Measurements from ENCODE around the gene NUDC.

GRCh38 chr1:26882696-26883463 lies 38.7 kb upstream of the NUDC start:
- TF ChIP-seq, protein P1, sequence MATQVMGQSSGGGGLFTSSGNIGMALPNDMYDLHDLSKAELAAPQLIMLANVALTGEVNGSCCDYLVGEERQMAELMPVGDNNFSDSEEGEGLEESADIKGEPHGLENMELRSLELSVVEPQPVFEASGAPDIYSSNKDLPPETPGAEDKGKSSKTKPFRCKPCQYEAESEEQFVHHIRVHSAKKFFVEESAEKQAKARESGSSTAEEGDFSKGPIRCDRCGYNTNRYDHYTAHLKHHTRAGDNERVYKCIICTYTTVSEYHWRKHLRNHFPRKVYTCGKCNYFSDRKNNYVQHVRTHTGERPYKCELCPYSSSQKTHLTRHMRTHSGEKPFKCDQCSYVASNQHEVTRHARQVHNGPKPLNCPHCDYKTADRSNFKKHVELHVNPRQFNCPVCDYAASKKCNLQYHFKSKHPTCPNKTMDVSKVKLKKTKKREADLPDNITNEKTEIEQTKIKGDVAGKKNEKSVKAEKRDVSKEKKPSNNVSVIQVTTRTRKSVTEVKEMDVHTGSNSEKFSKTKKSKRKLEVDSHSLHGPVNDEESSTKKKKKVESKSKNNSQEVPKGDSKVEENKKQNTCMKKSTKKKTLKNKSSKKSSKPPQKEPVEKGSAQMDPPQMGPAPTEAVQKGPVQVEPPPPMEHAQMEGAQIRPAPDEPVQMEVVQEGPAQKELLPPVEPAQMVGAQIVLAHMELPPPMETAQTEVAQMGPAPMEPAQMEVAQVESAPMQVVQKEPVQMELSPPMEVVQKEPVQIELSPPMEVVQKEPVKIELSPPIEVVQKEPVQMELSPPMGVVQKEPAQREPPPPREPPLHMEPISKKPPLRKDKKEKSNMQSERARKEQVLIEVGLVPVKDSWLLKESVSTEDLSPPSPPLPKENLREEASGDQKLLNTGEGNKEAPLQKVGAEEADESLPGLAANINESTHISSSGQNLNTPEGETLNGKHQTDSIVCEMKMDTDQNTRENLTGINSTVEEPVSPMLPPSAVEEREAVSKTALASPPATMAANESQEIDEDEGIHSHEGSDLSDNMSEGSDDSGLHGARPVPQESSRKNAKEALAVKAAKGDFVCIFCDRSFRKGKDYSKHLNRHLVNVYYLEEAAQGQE (IDR thresholded peaks at IDR 0.05; ENCODE audit: insufficient read depth in 1 of 2, low read depth in 2 of 2, low read length in 1 of 2), result no peak
- TF ChIP-seq CTCF (IDR thresholded peaks at IDR 0.05) (no peak), POLR2AphosphoS5 (IDR thresholded peaks at IDR 0.05; ENCODE audit: low read depth, low read length) (no peak; the same call in 1 of the 2 replicates)

Data from Panc1 (cell line).